ENCODE measurements around the gene FSTL4.

GRCh38 chr5:133242221-133242835, 370.0 kb downstream of the FSTL4 start:
- no peak for TF ChIP-seq CTCF (conservative IDR thresholded peaks at IDR 0.05; ENCODE audit: low read depth, low read length)
- TF ChIP-seq CEBPB (IDR thresholded peaks at IDR 0.05; ENCODE audit: low read depth, low read length), result no peak
- no peak for TF ChIP-seq RCOR1 (IDR thresholded peaks at IDR 0.05; ENCODE audit: insufficient replicate concordance, low read length)
- TF ChIP-seq MXI1 (IDR thresholded peaks at IDR 0.05; ENCODE audit: borderline replicate concordance, low read depth, low read length), result no peak
- TF ChIP-seq POLR2A (IDR thresholded peaks at IDR 0.05; ENCODE audit: low read depth, low read length), result no peak
- no peak for TF ChIP-seq USF2 (IDR thresholded peaks at IDR 0.05; ENCODE audit: low read depth, low read length)
- TF ChIP-seq MAFK (IDR thresholded peaks at IDR 0.05; ENCODE audit: low read depth, low read length), result no peak
- no peak for TF ChIP-seq MAZ (IDR thresholded peaks at IDR 0.05; ENCODE audit: borderline replicate concordance, low read depth, low read length)
- TF ChIP-seq ELK1 (IDR thresholded peaks at IDR 0.05; ENCODE audit: borderline replicate concordance, low read depth, low read length), result no peak
- TF ChIP-seq SMC3 (IDR thresholded peaks at IDR 0.05; ENCODE audit: low read depth, low read length), result no peak
- no peak for TF ChIP-seq RAD21 (IDR thresholded peaks at IDR 0.05; ENCODE audit: low read length)

Measured in IMR-90 (cell line).